Activated CD8-positive, alpha-beta T cell treated with anti-CD3 and anti-CD28 coated beads for 36 hours (primary cell): ENCODE results near the gene SOD1. TPM values are rescaled to one million over a fixed set of nuclear protein-coding genes. Genes with fewer than 3 reads are reported as not detected.
A peak's percentile ranks its signal among the peaks of the same experiment; 100 is the strongest.
"Not testable (repeated sequence)": the region's sequence is repeated elsewhere in the genome, so short reads cannot be mapped to it uniquely, and the experiment has no call there.

Experiments
- ATAC-seq: fragments of 200-7000 bp; cut with Tn5 transposase; one replicate; pipeline ENCODE4 v1.10.0; 2021; ENCODE audit warnings: mild to moderate bottlenecking, moderate library complexity
- CTCF ChIA-PET: fragments of 350-600 bp; sonication (Branson Sonifier 250); formaldehyde crosslinking; loops from one replicate; lab custom pipeline; 2021; ENCODE audit warnings: antibody characterized with exemption; lab: Charles Lee
- POLR2A ChIA-PET: fragments of 350-600 bp; sonication (Branson Sonifier 250); formaldehyde crosslinking; loops from one replicate; lab custom pipeline; 2021; ENCODE audit warnings: antibody characterized with exemption; lab: Charles Lee
- DNase-seq: peaks from one replicate; pipeline ENCODE4 v3.0.0-alpha.2; 2020
- H3K27ac Mint-ChIP-seq: one replicate; pipeline ENCODE4 v1.8.0; 2021; ENCODE audit warnings: mild to moderate bottlenecking, mixed read lengths
- H3K27me3 Mint-ChIP-seq: one replicate; pipeline ENCODE4 v1.8.0; 2021; ENCODE audit warnings: mixed read lengths
- H3K36me3 Mint-ChIP-seq: one replicate; pipeline ENCODE4 v1.8.0; 2021; ENCODE audit warnings: low read depth, mixed read lengths
- H3K4me1 Mint-ChIP-seq: one replicate; pipeline ENCODE4 v1.8.0; 2021; ENCODE audit warnings: low read depth, mixed read lengths
- H3K4me3 Mint-ChIP-seq: one replicate; pipeline ENCODE4 v1.8.0; 2021; ENCODE audit warnings: mild to moderate bottlenecking, moderate library complexity, mixed read lengths
- H3K9me3 Mint-ChIP-seq: one replicate; pipeline ENCODE4 v1.8.0; 2021; ENCODE audit warnings: mixed read lengths
- intact Hi-C: fragments of 100-400 bp; cut with micrococcal nuclease; formaldehyde crosslinking; loops from one replicate; pipeline ENCODE4 v1.10.0; 2022
- total RNA-seq, 2 experiments: library from RNA; stranded (reverse); gene quantifications; one replicate each; pipeline ENCODE4 v1.2.3, GENCODE V29; 2021
- TF ChIP-seq, protein P1 (sequence below): fragments of 200-600 bp; IDR thresholded peaks from one replicate; pipeline ENCODE4 v1.8.0; 2022; ENCODE audit warnings: antibody characterized with exemption, mild to moderate bottlenecking

Gene SOD1
- total RNA-seq, 2 experiments from 2014 or later, result 277 to 286 TPM

DNA sequence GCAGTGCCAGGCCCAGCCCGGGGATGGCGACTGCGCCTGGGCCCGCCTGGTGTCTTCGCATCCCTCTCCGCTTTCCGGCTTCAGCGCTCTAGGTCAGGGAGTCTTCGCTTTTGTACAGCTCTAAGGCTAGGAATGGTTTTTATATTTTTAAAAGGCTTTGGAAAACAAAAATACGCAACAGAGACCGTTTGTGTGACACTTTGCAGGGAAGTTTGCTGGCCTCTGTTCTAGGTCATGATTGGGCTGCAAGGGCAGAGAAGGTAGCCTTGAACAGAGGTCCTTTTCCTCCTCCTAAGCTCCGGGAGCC lies 719 bp downstream of the SOD1 start:
- intact Hi-C loops, result no loop called here
- Mint-ChIP-seq H3K27me3 (no peaks in the 10 kb centered on the region), H3K9me3 (peaks cover 2% of the 10 kb centered on the region), H3K4me1 (peaks cover 65% of the 10 kb centered on the region), H3K27ac (peak overlapping the region; percentile 95), H3K36me3 (peaks cover 43% of the 10 kb centered on the region), H3K4me3 (peak overlapping the region; percentile 97)
- TF ChIP-seq, protein P1, sequence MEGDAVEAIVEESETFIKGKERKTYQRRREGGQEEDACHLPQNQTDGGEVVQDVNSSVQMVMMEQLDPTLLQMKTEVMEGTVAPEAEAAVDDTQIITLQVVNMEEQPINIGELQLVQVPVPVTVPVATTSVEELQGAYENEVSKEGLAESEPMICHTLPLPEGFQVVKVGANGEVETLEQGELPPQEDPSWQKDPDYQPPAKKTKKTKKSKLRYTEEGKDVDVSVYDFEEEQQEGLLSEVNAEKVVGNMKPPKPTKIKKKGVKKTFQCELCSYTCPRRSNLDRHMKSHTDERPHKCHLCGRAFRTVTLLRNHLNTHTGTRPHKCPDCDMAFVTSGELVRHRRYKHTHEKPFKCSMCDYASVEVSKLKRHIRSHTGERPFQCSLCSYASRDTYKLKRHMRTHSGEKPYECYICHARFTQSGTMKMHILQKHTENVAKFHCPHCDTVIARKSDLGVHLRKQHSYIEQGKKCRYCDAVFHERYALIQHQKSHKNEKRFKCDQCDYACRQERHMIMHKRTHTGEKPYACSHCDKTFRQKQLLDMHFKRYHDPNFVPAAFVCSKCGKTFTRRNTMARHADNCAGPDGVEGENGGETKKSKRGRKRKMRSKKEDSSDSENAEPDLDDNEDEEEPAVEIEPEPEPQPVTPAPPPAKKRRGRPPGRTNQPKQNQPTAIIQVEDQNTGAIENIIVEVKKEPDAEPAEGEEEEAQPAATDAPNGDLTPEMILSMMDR, result no peak
- POLR2A ChIA-PET, result interaction anchor here (0.7 to 1.2 kb wide), 6 partner anchors 9 to 102 kb away, joined by 3 to 6 read pairs (median 3); no protein-coding TSS in a partner anchor
- DNase-seq (no peak), ATAC-seq (peak; percentile 8)
- CTCF ChIA-PET, result no interaction called here

DNA sequence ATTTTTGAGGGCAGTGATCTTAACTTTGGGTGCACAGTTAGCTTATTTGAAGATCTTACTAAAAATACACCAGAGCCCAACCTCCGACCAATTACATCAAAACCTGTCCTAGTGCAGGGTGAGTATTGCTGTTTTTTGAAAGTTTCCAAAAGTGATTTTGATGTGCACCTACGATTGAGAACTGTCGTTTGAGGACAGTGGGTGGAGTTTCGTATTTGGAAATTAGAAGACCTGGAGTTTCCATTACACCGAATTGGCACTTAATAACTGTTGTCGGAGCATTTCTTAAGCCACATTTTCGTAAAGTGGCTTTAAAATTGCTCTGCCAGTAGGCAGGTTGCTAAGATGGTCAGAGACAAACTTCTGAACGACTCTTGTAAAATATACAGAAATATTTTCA lies 1.1 kb downstream of the SOD1 start:
- peaks cover 65% of the 10 kb centered on the region for H3K4me1 Mint-ChIP-seq
- ChIA-PET CTCF (no interaction called here), POLR2A (interaction anchor here (0.7 to 1.2 kb wide), 6 partner anchors 8 to 102 kb away, joined by 3 to 6 read pairs (median 3); no protein-coding TSS in a partner anchor)
- intact Hi-C loops, result no loop called here
- TF ChIP-seq, protein P1, result no peak
- DNase-seq (no peak), ATAC-seq (no peak)
- peak overlapping the region; percentile 97 for H3K4me3 Mint-ChIP-seq
- H3K36me3 Mint-ChIP-seq, result peaks cover 47% of the 10 kb centered on the region
- H3K9me3 Mint-ChIP-seq, result peaks cover 2% of the 10 kb centered on the region
- H3K27ac Mint-ChIP-seq, result peak overlapping the region; percentile 95
- H3K27me3 Mint-ChIP-seq, result no peaks in the 10 kb centered on the region

DNA sequence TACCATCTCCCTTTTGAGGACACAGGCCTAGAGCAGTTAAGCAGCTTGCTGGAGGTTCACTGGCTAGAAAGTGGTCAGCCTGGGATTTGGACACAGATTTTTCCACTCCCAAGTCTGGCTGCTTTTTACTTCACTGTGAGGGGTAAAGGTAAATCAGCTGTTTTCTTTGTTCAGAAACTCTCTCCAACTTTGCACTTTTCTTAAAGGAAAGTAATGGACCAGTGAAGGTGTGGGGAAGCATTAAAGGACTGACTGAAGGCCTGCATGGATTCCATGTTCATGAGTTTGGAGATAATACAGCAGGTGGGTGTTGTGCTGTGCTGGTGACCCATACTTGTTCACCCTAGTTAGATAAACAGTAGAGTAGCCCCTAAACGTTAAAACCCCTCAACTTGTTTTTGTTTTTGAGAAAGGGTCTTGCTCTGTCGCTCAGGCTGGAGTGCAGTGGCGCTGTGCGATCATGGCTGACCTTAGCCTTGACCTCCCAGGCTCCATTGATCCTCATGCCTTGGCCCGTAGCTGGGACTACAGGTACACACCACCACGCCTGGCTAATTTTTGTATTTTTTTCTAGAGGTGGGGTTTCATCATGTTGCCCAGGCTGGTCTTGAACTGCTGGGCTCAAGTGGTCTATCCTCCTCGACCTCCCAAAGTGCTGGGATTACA lies 4.2 kb downstream of the SOD1 start:
- POLR2A ChIA-PET, result no interaction called here
- no peaks in the 10 kb centered on the region for H3K27me3 Mint-ChIP-seq
- intact Hi-C loops, result no loop called here

DNA sequence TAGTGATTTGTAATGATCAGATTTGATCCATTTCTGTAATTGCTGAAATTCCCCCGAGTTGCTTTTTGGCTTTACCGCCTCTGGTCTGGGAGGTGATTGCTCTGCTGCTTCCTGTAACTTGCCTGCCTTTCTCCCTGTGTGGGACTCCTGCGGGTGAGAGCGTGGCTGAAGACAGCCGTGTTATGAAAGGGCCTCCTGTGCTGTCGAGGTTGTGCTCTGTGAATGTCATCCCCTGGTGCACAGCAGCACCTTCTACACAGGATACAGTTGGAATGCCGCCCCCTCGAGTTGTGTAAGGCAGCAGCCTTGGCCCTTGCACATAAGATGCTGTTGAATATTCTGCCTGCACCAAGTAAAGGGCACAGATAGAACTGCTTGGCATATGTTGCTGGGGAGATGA lies 5.9 kb downstream of the SOD1 start:
- H3K27ac Mint-ChIP-seq, result peak overlapping the region; percentile 74
- ChIA-PET POLR2A (interaction anchor here (1.6 kb wide), 1 partner anchor 13 kb away, joined by 6 read pairs; no protein-coding TSS in a partner anchor), CTCF (no interaction called here)
- peaks cover 85% of the 10 kb centered on the region for H3K4me1 Mint-ChIP-seq
- TF ChIP-seq, protein P1, result no peak
- no peaks in the 10 kb centered on the region for H3K27me3 Mint-ChIP-seq
- no peak overlapping the region for H3K4me3 Mint-ChIP-seq
- DNase-seq (peak; percentile 67), ATAC-seq (peak; percentile 68)
- peaks cover 78% of the 10 kb centered on the region for H3K36me3 Mint-ChIP-seq
- intact Hi-C loops, result loop anchor here (5.0 kb wide), 1 partner anchor 62 kb away; no protein-coding TSS in a partner anchor
- no peaks in the 10 kb centered on the region for H3K9me3 Mint-ChIP-seq

More for the DNA sequence above, 4.2 kb downstream of the SOD1 start:
- Mint-ChIP-seq H3K9me3 (peaks cover 2% of the 10 kb centered on the region), H3K36me3 (peaks cover 75% of the 10 kb centered on the region), H3K4me3 (no peak overlapping the region), H3K27ac (peak overlapping the region; percentile 74), H3K4me1 (peaks cover 80% of the 10 kb centered on the region)
- no peak for DNase-seq
- no peak for ATAC-seq
- CTCF ChIA-PET, result no interaction called here
- TF ChIP-seq, protein P1, result no peak

DNA sequence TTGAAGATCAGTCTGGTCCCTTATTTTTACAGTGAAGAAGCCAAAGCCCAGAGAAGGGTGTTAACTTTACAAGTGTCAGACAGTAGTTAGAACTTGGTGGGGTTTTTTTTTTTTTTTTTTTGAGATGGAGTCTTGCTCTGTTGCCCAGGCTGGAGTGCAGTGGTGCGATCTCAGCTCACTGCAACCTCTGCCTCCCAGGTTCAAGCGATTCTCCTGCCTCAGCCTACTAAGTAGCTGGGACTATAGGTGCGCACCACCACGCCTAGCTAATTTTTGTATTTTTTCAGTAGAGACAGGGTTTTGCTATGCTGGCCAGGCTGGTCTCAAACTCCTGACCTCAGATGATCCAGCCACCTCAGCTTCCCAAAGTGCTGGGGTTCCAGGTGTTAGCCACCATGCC lies 6.4 kb downstream of the SOD1 start:
- intact Hi-C loops, result loop anchor here (5.0 kb wide), 1 partner anchor 61 kb away; no protein-coding TSS in a partner anchor
- H3K36me3 Mint-ChIP-seq, result peaks cover 77% of the 10 kb centered on the region
- H3K4me3 Mint-ChIP-seq, CTCF ChIA-PET, H3K9me3 Mint-ChIP-seq, ATAC-seq, H3K27me3 Mint-ChIP-seq, DNase-seq: not testable (repeated sequence)
- POLR2A ChIA-PET, result interaction anchor here (1.6 kb wide), 1 partner anchor 13 kb away, joined by 6 read pairs; no protein-coding TSS in a partner anchor
- peak overlapping the region; percentile 74 for H3K27ac Mint-ChIP-seq
- H3K4me1 Mint-ChIP-seq, result peaks cover 86% of the 10 kb centered on the region
